ENCODE results near the gene LIPE. TPM values are rescaled to one million over a fixed set of nuclear protein-coding genes. Genes with fewer than 3 reads are reported as not detected.
"Not testable (repeated sequence)": the region's sequence is repeated elsewhere in the genome, so short reads cannot be mapped to it uniquely, and the experiment has no call there.

The LIPE gene
- total and polyA plus RNA-seq, 2 donors = 5.7 to 30.2 TPM

- no peaks in the 10 kb centered on the region for H3K4me1 ChIP-seq (ENCODE audit: insufficient read depth)
- H3K36me3 ChIP-seq (ENCODE audit: insufficient read depth) = no peaks in the 10 kb centered on the region
- no peak overlapping the region for H3K4me3 ChIP-seq (ENCODE audit: low read depth, low read length)
- no peak overlapping the region for H3K27ac ChIP-seq (ENCODE audit: low read depth)
- 77% methylated on average over 4 of the region's 4 CpGs for WGBS
- DNase-seq (ENCODE audit: extremely low spot score) = no peak
Measured at GRCh38 chr19:42461700-42462324, 34.6 kb upstream of the LIPE start.

DNA sequence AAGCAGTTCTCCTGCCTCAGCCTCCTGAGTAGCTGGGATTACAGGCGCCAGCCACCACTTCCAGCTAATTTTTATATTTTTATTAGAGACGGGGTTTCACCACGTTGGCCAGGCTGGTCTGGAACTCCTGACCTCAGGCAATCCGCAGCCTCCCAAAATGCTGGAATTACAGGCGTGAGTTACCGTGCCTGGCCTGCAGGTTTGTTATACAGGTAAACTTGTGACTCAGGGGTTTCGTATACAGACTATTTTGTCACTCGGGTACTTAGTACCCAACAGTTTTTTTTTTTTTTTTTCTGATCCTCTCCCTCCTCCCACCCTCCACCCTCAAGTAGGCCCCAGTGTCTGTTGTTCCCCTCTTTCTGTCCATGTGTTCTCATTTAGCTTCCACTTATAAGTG lies 34.0 kb upstream of the LIPE start:
- not testable (repeated sequence) for H3K4me1 ChIP-seq (ENCODE audit: insufficient read depth); DNase-seq (ENCODE audit: extremely low spot score); H3K27ac ChIP-seq (ENCODE audit: low read depth); H3K4me3 ChIP-seq (ENCODE audit: low read depth, low read length); H3K36me3 ChIP-seq (ENCODE audit: insufficient read depth)
- 79% methylated on average over 8 of the region's 8 CpGs for WGBS

DNA sequence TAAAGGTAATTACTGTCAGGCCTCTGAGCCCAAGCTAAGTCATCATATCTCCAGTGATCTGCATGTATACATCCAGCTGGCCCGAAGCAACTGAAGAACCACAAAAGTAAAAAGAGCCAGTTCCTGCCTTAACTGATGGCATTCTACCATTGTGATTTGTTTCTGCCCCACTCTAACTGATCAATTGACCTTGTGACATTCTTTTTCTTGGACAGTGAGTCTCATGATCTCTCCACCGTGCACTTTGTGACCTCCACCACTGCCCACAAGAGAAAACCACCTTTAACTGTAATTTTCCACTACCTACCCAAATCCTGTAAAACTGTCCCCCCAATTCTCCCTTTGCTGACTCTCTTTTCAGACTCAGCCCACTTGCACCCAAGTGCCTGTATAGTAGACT lies 32.7 kb upstream of the LIPE start:
- H3K4me3 ChIP-seq (ENCODE audit: low read depth, low read length) = no peak overlapping the region
- DNase-seq (ENCODE audit: extremely low spot score) = no peak
- 87% methylated on average over 2 of the region's 2 CpGs for WGBS
- H3K4me1 ChIP-seq (ENCODE audit: insufficient read depth) = no peaks in the 10 kb centered on the region
- no peaks in the 10 kb centered on the region for H3K36me3 ChIP-seq (ENCODE audit: insufficient read depth)
- H3K27ac ChIP-seq (ENCODE audit: low read depth) = no peak overlapping the region

GRCh38 chr19:42455621-42456081 lies 28.5 kb upstream of the LIPE start:
- Histone ChIP-seq H3K4me1 (ENCODE audit: insufficient read depth) (no peaks in the 10 kb centered on the region), H3K36me3 (ENCODE audit: insufficient read depth) (no peaks in the 10 kb centered on the region), H3K4me3 (ENCODE audit: low read depth, low read length) (no peak overlapping the region), H3K27ac (ENCODE audit: low read depth) (no peak overlapping the region)
- WGBS = 74% methylated on average over 1 of the region's 1 CpG
- no peak for DNase-seq (ENCODE audit: extremely low spot score)

- H3K4me3 ChIP-seq (ENCODE audit: low read depth, low read length) = no peak overlapping the region
- no peaks in the 10 kb centered on the region for H3K36me3 ChIP-seq (ENCODE audit: insufficient read depth)
- H3K27ac ChIP-seq (ENCODE audit: low read depth) = no peak overlapping the region
- DNase-seq (ENCODE audit: extremely low spot score) = no peak
- 76% methylated on average over 2 of the region's 2 CpGs for whole genome bisulfite sequencing
- no peaks in the 10 kb centered on the region for H3K4me1 ChIP-seq (ENCODE audit: insufficient read depth)
Measured at GRCh38 chr19:42455086-42455485, 27.9 kb upstream of the LIPE start.

- WGBS = 43% methylated on average over 4 of the region's 4 CpGs
- no peak for DNase-seq (ENCODE audit: extremely low spot score)
- no peak overlapping the region for H3K4me3 ChIP-seq (ENCODE audit: low read depth, low read length)
- H3K4me1 ChIP-seq (ENCODE audit: insufficient read depth) = no peaks in the 10 kb centered on the region
- H3K27ac ChIP-seq (ENCODE audit: low read depth) = no peak overlapping the region
- H3K36me3 ChIP-seq (ENCODE audit: insufficient read depth) = no peaks in the 10 kb centered on the region
Measured at GRCh38 chr19:42452590-42452989, 25.4 kb upstream of the LIPE start.

- no peaks in the 10 kb centered on the region for H3K4me1 ChIP-seq (ENCODE audit: insufficient read depth)
- under 1% methylated on average over 3 of the region's 3 CpGs for WGBS
- H3K27ac ChIP-seq (ENCODE audit: low read depth) = no peak overlapping the region
- peak; percentile 54 for DNase-seq (ENCODE audit: extremely low spot score)
- H3K36me3 ChIP-seq (ENCODE audit: insufficient read depth) = no peaks in the 10 kb centered on the region
- no peak overlapping the region for H3K4me3 ChIP-seq (ENCODE audit: low read depth, low read length)
Measured at GRCh38 chr19:42450314-42450934, 23.2 kb upstream of the LIPE start.

GRCh38 chr19:42448306-42448705 lies 21.1 kb upstream of the LIPE start:
- not testable (repeated sequence) for H3K36me3 ChIP-seq (ENCODE audit: insufficient read depth); H3K4me1 ChIP-seq (ENCODE audit: insufficient read depth); H3K4me3 ChIP-seq (ENCODE audit: low read depth, low read length); DNase-seq (ENCODE audit: extremely low spot score); H3K27ac ChIP-seq (ENCODE audit: low read depth)
- 73% methylated on average over 5 of the region's 5 CpGs for WGBS

DNA sequence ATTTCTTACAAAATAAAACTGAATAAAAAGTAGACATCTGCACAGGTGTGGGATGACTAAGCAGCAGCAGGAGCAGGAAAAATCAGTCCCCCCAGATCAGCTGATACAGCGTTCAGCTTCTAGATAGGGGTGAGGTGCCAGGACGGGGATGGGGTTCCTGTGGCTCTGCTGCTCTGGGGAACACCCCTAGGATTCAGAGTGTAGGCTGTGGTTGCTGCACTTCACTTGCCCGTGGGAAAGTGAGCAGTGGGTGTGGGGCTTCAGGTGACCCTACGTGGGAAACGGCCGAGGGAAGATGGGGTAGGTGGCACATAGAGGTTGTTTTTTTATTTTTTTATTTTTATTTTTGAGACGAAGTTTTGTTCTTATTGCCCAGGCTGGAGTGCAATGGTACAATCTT lies 18.8 kb upstream of the LIPE start:
- DNase-seq (ENCODE audit: extremely low spot score) = no peak
- Histone ChIP-seq H3K36me3 (ENCODE audit: insufficient read depth) (no peaks in the 10 kb centered on the region), H3K4me3 (ENCODE audit: low read depth, low read length) (no peak overlapping the region), H3K27ac (ENCODE audit: low read depth) (no peak overlapping the region), H3K4me1 (ENCODE audit: insufficient read depth) (no peaks in the 10 kb centered on the region)
- WGBS = 88% methylated on average over 7 of the region's 7 CpGs

DNA sequence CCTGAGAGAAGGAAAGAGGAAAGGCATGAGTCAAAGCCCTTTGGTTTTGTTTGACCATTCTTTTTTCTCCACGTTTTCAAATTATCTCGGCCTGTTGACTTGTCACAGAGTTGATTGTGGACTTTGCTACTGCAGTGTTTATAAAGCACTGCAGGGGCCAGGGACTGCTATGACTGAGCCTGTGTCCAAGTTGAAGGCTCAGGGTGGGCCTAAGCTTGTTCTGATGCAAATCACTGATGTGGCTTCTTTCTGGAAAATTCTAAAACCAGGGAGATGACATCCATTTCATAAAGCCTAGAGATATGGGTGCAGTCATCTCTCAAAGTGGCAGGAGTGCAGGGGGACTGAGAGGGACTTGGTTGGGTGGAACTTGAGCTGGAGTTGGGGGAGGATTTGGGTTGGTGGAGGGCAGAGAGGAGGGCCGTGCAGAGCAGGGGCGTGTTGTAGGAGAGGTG lies 16.8 kb upstream of the LIPE start:
- Histone ChIP-seq H3K27ac (ENCODE audit: low read depth) (peak overlapping the region; percentile 62), H3K36me3 (ENCODE audit: insufficient read depth) (no peaks in the 10 kb centered on the region), H3K4me1 (ENCODE audit: insufficient read depth) (no peaks in the 10 kb centered on the region), H3K4me3 (ENCODE audit: low read depth, low read length) (no peak overlapping the region)
- 58% methylated on average over 4 of the region's 4 CpGs for WGBS
- DNase-seq (ENCODE audit: extremely low spot score) = no peak

DNA sequence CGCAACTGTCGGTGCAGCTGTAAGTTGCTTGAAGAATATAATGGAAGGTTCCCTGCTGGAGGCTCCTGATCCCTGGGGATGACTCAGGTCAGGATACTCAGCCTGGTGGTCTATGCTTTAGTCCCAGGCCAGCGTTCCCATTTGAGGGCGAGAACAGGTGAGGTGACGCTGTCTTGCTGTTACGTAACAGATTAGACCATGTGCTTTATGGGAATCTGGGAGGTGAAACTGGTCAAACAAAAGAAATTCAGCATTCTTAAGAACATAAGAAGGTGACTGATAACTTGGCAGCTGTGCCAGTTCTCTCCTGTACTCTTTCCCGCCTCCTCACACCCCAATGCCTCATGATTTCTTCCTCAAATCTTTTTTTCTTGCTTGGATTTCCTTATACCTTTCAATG lies 15.6 kb upstream of the LIPE start, which contains the start of gene CXCL17:
TSS of gene CXCL17 (minus strand) at position 114 of the 400 bp plus-strand sequence. CDS start 114 bp downstream, outside the sequence.
- Histone ChIP-seq H3K36me3 (ENCODE audit: insufficient read depth) (no peaks in the 10 kb centered on the region), H3K27ac (ENCODE audit: low read depth) (peak within 1 kb of the TSS; percentile 68), H3K4me3 (ENCODE audit: low read depth, low read length) (no peak within 1 kb of the TSS), H3K4me1 (ENCODE audit: insufficient read depth) (no peaks in the 10 kb centered on the region)
- 86% methylated on average over 7 of the region's 7 CpGs for WGBS
- DNase-seq (ENCODE audit: extremely low spot score) = no peak

DNA sequence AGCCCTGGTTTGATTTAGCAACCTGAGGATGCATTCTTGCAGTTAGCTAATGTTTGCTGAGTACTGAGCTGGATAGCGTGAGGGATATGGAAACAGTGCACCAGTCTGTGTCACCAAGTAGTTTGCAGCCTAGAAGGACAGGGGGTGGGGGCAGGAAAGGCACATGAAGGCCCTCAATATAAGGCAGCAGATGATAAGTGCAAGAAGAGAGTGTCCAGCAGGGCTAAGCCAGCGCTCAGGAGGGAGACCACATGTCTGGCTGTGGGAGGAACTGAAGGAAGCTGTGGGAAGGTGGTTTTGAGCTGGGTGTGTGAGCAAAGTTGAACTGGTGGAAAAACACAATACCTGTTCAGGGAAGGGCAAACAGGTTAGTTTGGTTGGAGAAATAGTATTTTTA lies 13.9 kb upstream of the LIPE start:
- 60% methylated on average over 2 of the region's 2 CpGs for WGBS
- peak; percentile 75 for DNase-seq (ENCODE audit: extremely low spot score)
- Histone ChIP-seq H3K4me3 (ENCODE audit: low read depth, low read length) (no peak overlapping the region), H3K36me3 (ENCODE audit: insufficient read depth) (no peaks in the 10 kb centered on the region), H3K4me1 (ENCODE audit: insufficient read depth) (no peaks in the 10 kb centered on the region), H3K27ac (ENCODE audit: low read depth) (peak overlapping the region; percentile 64)

- 29% methylated on average over 16 of the region's 16 CpGs for WGBS
- Histone ChIP-seq H3K4me1 (ENCODE audit: insufficient read depth) (no peaks in the 10 kb centered on the region), H3K36me3 (ENCODE audit: insufficient read depth) (no peaks in the 10 kb centered on the region), H3K4me3 (ENCODE audit: low read depth, low read length) (no peak overlapping the region), H3K27ac (ENCODE audit: low read depth) (peak overlapping the region; percentile 64)
- DNase-seq (ENCODE audit: extremely low spot score) = no peak
Measured at GRCh38 chr19:42440357-42441048, 13.3 kb upstream of the LIPE start.

- Histone ChIP-seq H3K27ac (ENCODE audit: low read depth) (no peak overlapping the region), H3K36me3 (ENCODE audit: insufficient read depth) (no peaks in the 10 kb centered on the region), H3K4me1 (ENCODE audit: insufficient read depth) (no peaks in the 10 kb centered on the region), H3K4me3 (ENCODE audit: low read depth, low read length) (no peak overlapping the region)
- 78% methylated on average over 3 of the region's 3 CpGs for WGBS
- DNase-seq (ENCODE audit: extremely low spot score) = no peak
Measured at GRCh38 chr19:42436006-42436405, 8.8 kb upstream of the LIPE start.
